ENCODE measurements around the gene NINJ2.
"Not testable (repeated sequence)": the region's sequence is repeated elsewhere in the genome, so short reads cannot be mapped to it uniquely, and the experiment has no call there.

The NINJ2 gene

GRCh38 chr12:639988-640387 is 23.3 kb downstream of the NINJ2 start:
- DNase-seq: no peak

- peak; percentile 11 for DNase-seq
Observed at GRCh38 chr12:639566-639965, 23.7 kb downstream of the NINJ2 start.

GRCh38 chr12:638953-639557 is 24.2 kb downstream of the NINJ2 start:
- no peak for DNase-seq

- no peak for DNase-seq
Observed at GRCh38 chr12:636632-637031, 26.6 kb downstream of the NINJ2 start.

GRCh38 chr12:633731-634130 is 29.5 kb downstream of the NINJ2 start:
- DNase-seq: no peak

GRCh38 chr12:632102-632696 is 31.0 kb downstream of the NINJ2 start:
- no peak for DNase-seq

GRCh38 chr12:630656-631632 is 32.3 kb downstream of the NINJ2 start:
- DNase-seq: peak; percentile 63

GRCh38 chr12:628742-629078 is 34.5 kb downstream of the NINJ2 start:
- DNase-seq: not testable (repeated sequence)

- no peak for DNase-seq
Observed at GRCh38 chr12:627863-628741, 35.1 kb downstream of the NINJ2 start.

GRCh38 chr12:627285-627684 is 36.0 kb downstream of the NINJ2 start:
- no peak for DNase-seq

- DNase-seq: no peak
Observed at GRCh38 chr12:625998-626397, 37.2 kb downstream of the NINJ2 start.

GRCh38 chr12:623865-624372 is 39.3 kb downstream of the NINJ2 start:
- no peak for DNase-seq

GRCh38 chr12:623172-623864 is 39.9 kb downstream of the NINJ2 start:
- no peak for DNase-seq

GRCh38 chr12:622416-622815 is 40.8 kb downstream of the NINJ2 start:
- DNase-seq: no peak

GRCh38 chr12:619346-619745 is 43.9 kb downstream of the NINJ2 start:
- no peak for DNase-seq

GRCh38 chr12:618605-619004 is 44.6 kb downstream of the NINJ2 start:
- DNase-seq: no peak

- DNase-seq: no peak
Observed at GRCh38 chr12:617304-617915, 45.8 kb downstream of the NINJ2 start.

- DNase-seq: no peak
Observed at GRCh38 chr12:615620-616019, 47.6 kb downstream of the NINJ2 start.

- peak; percentile 6 for DNase-seq
Observed at GRCh38 chr12:614411-614970, 48.8 kb downstream of the NINJ2 start.

- DNase-seq: no peak
Observed at GRCh38 chr12:613996-614395, 49.2 kb downstream of the NINJ2 start.

- no peak for DNase-seq
Observed at GRCh38 chr12:612886-613285, 50.4 kb downstream of the NINJ2 start.

All from stimulated activated naive CD4-positive, alpha-beta T cell treated with Interleukin-2 at 50 U/mL for 16 hours (primary cell).